ENCODE data around the gene PLEKHH2.
"Not testable (repeated sequence)": the region's sequence is repeated elsewhere in the genome, so short reads cannot be mapped to it uniquely, and the experiment has no call there.

The PLEKHH2 gene

GRCh38 chr2:43637030-43637803 lies at the start of gene PLEKHH2:
Gene PLEKHH2 (plus strand): TSS chr2:43637260. CDS start chr2:43644674, 7,414 bp downstream.
- in situ Hi-C loops (cut with MboI; ENCODE audit: low sequenced_read_pairs) = no loop called here

- in situ Hi-C loops (cut with MboI; ENCODE audit: low sequenced_read_pairs) = no loop called here
These were observed 44.6 kb upstream of the PLEKHH2 start for GRCh38 chr2:43592443-43592842.

- in situ Hi-C loops (cut with MboI; ENCODE audit: low sequenced_read_pairs) = no loop called here
These were observed 43.8 kb upstream of the PLEKHH2 start for GRCh38 chr2:43593254-43593653.

GRCh38 chr2:43594875-43595274 lies 42.2 kb upstream of the PLEKHH2 start:
- in situ Hi-C loops (cut with MboI; ENCODE audit: low sequenced_read_pairs) = no loop called here

- in situ Hi-C loops (cut with MboI; ENCODE audit: low sequenced_read_pairs) = no loop called here
These were observed 41.3 kb upstream of the PLEKHH2 start, which contains the start of gene THADA for GRCh38 chr2:43595603-43596412. Gene THADA (minus strand): TSS chr2:43596038. CDS start chr2:43592392, 3,646 bp downstream.

- in situ Hi-C loops (cut with MboI; ENCODE audit: low sequenced_read_pairs) = not testable (repeated sequence)
These were observed 36.5 kb upstream of the PLEKHH2 start for GRCh38 chr2:43600596-43600995.

- in situ Hi-C loops (cut with MboI; ENCODE audit: low sequenced_read_pairs) = no loop called here
These were observed 32.4 kb upstream of the PLEKHH2 start for GRCh38 chr2:43604674-43605073.

GRCh38 chr2:43605079-43605655 lies 31.9 kb upstream of the PLEKHH2 start:
- in situ Hi-C loops (cut with MboI; ENCODE audit: low sequenced_read_pairs) = no loop called here

- in situ Hi-C loops (cut with MboI; ENCODE audit: low sequenced_read_pairs) = no loop called here
These were observed 31.2 kb upstream of the PLEKHH2 start for GRCh38 chr2:43605851-43606250.

- in situ Hi-C loops (cut with MboI; ENCODE audit: low sequenced_read_pairs) = no loop called here
These were observed 27.7 kb upstream of the PLEKHH2 start for GRCh38 chr2:43609290-43609918.

- in situ Hi-C loops (cut with MboI; ENCODE audit: low sequenced_read_pairs) = no loop called here
These were observed 26.7 kb upstream of the PLEKHH2 start for GRCh38 chr2:43610361-43610760.

GRCh38 chr2:43611987-43612894 lies 24.8 kb upstream of the PLEKHH2 start:
- in situ Hi-C loops (cut with MboI; ENCODE audit: low sequenced_read_pairs) = no loop called here

- in situ Hi-C loops (cut with MboI; ENCODE audit: low sequenced_read_pairs) = no loop called here
These were observed 24.1 kb upstream of the PLEKHH2 start for GRCh38 chr2:43612944-43613343.

- in situ Hi-C loops (cut with MboI; ENCODE audit: low sequenced_read_pairs) = no loop called here
These were observed 19.9 kb upstream of the PLEKHH2 start for GRCh38 chr2:43616967-43617680.

- in situ Hi-C loops (cut with MboI; ENCODE audit: low sequenced_read_pairs) = no loop called here
These were observed 17.5 kb upstream of the PLEKHH2 start for GRCh38 chr2:43619511-43619910.

GRCh38 chr2:43622931-43623451 lies 14.1 kb upstream of the PLEKHH2 start:
- in situ Hi-C loops (cut with MboI; ENCODE audit: low sequenced_read_pairs) = no loop called here

GRCh38 chr2:43631618-43632317 lies 5.3 kb upstream of the PLEKHH2 start:
- in situ Hi-C loops (cut with MboI; ENCODE audit: low sequenced_read_pairs) = no loop called here

- in situ Hi-C loops (cut with MboI; ENCODE audit: low sequenced_read_pairs) = no loop called here
These were observed 2.3 kb upstream of the PLEKHH2 start for GRCh38 chr2:43634604-43635306.
